Lung (tissue), 12 donors: Measurements from ENCODE around the gene AADAT. TPM values are rescaled to one million over a fixed set of nuclear protein-coding genes. Genes with fewer than 3 reads are reported as not detected.

ENCODE experiments used
- ATAC-seq: fragments of 200-7000 bp; cut with Tn5 transposase; one replicate; pipeline ENCODE4 v1.9.1; 2020; ENCODE audit warnings: moderate number of reproducible peaks; ENCODE audit not compliant: insufficient read depth, low FRiP score
- DNase-seq, 3 donors: peaks; one replicate each; pipeline ENCODE4 v3.0.0-alpha.2; 2013 to 2017
- H3K27ac ChIP-seq, 2 donors: one replicate each; pipeline ENCODE4 v1.5.1; 2013; ENCODE audit warnings: mild to moderate bottlenecking in 2 of 2, moderate library complexity in 2 of 2, control low read depth in 1 of 2, inconsistent platforms in 1 of 2, low read depth in 1 of 2, low read length in 1 of 2
- H3K27me3 ChIP-seq, 3 donors: one replicate each; pipeline ENCODE4 v1.5.1; 2013; ENCODE audit warnings: low read length in 2 of 3; ENCODE audit not compliant: control insufficient read depth in 3 of 3, insufficient read depth in 3 of 3
- H3K36me3 ChIP-seq, 4 donors: one replicate each; pipeline ENCODE4 v1.5.1; 2013; ENCODE audit warnings: low read length in 4 of 4, mild to moderate bottlenecking in 1 of 4, moderate library complexity in 1 of 4; ENCODE audit not compliant: control insufficient read depth in 4 of 4, insufficient read depth in 4 of 4
- H3K4me1 ChIP-seq, 5 donors: one replicate each; pipeline ENCODE4 v1.5.1; 2013; ENCODE audit warnings: low read length in 5 of 5, mild to moderate bottlenecking in 2 of 5, moderate library complexity in 1 of 5; ENCODE audit not compliant: control insufficient read depth in 5 of 5, insufficient read depth in 5 of 5
- H3K4me3 ChIP-seq: one replicate; pipeline ENCODE4 v1.5.1; 2013; ENCODE audit warnings: mild to moderate bottlenecking, control low read depth, moderate library complexity
- H3K9ac ChIP-seq, 2 donors: one replicate each; pipeline ENCODE4 v1.5.1; 2013; ENCODE audit warnings: low read length in 2 of 2, control low read depth in 1 of 2; ENCODE audit not compliant: insufficient read depth in 1 of 2
- H3K9me3 ChIP-seq, 4 donors: one replicate each; pipeline ENCODE4 v1.5.1; 2013; ENCODE audit warnings: low read length in 3 of 4, mild to moderate bottlenecking in 1 of 4, moderate library complexity in 1 of 4; ENCODE audit not compliant: control insufficient read depth in 4 of 4, insufficient read depth in 3 of 4
- CTCF ChIP-seq: IDR thresholded peaks from 2 replicates; pipeline ENCODE4 v1.5.1; 2012; ENCODE audit warnings: mild to moderate bottlenecking; ENCODE audit errors: control extremely low read depth, extremely low read depth
- WGBS, 2 donors: extraction: QIAGEN DNeasy Blood & Tissue Kit; methylation state at CpG; one replicate each; pipeline ENCODE4 v1.1.7; 2013; 5-methylcytosine and 5-hydroxymethylcytosine counted together
- polyA plus RNA-seq, 2 donors: library from polyadenylated mRNA; stranded (reverse); fragments of 200-250 nt; gene quantifications; one replicate each; pipeline ENCODE4 v1.2.1, GENCODE V29; 2013
- total RNA-seq, 2 donors: library from RNA; depleted of rRNA in 1 of 2; stranded (reverse); fragments of >200 nt in 1 of 2; gene quantifications; one replicate each; pipeline ENCODE4 v1.2.1, GENCODE V29; 2014 to 2021
- donor health status: control.
- donor health status: control.
- donor health status: Bipolar disorder and iron deficiency.
- donor health status: healthy.
- donor health status: DM: yes; HTN: yes; CAD: no.

The AADAT gene
- total and polyA plus RNA-seq, 4 donors = 2.2 to 14.0 (median 6.8) TPM

- no peaks in the 10 kb centered on the region for H3K27me3 ChIP-seq
- H3K36me3 ChIP-seq = no peaks in the 10 kb centered on the region
- no peak for TF ChIP-seq CTCF
- DNase-seq = no peak
- peaks cover 0 to 2% (median 0%) of the 10 kb centered on the region in 5 donors for H3K4me1 ChIP-seq
- H3K4me3 ChIP-seq = no peak overlapping the region
- H3K9me3 ChIP-seq = no peaks in the 10 kb centered on the region
- H3K27ac ChIP-seq = no peak overlapping the region
- H3K9ac ChIP-seq = no peak overlapping the region
- WGBS, 2 donors = 93 to 94% methylated on average over 3 of the region's 3 CpGs
- no peak for ATAC-seq
Measured at GRCh38 chr4:170111546-170111945, 21.8 kb upstream of the AADAT start.

DNA sequence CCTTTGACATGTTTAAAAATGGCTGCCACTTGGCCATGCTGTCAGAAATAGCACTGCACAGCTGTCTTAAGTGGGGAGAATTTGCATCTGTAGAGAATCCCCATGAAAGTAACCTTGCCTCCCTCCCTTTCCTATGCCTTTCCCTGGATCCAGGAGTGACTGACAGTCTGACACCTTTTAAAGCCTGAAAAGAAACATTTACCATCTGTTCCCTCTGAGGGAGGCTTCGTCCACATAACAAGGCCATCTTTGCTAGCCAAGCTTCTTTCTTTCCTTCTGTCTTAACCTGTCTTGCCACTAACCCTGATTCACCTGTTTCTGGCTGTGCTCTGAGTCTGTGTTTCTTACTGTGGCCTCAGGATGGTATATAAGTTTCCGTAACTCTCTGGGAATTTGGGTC lies 21.3 kb upstream of the AADAT start:
- no peak overlapping the region for H3K9ac ChIP-seq
- 83 to 92% methylated on average over 2 of the region's 2 CpGs for WGBS, 2 donors
- DNase-seq = no peak

GRCh38 chr4:170110285-170110672 lies 20.5 kb upstream of the AADAT start:
- no peaks in the 10 kb centered on the region for H3K36me3 ChIP-seq

More for the DNA sequence above, 21.3 kb upstream of the AADAT start:
- Histone ChIP-seq H3K9me3 (no peaks in the 10 kb centered on the region), H3K27ac (no peak overlapping the region), H3K36me3 (no peaks in the 10 kb centered on the region), H3K27me3 (no peaks in the 10 kb centered on the region), H3K4me1 (peaks cover 0 to 2% (median 0%) of the 10 kb centered on the region in 5 donors), H3K4me3 (no peak overlapping the region)
- no peak for ATAC-seq
- no peak for TF ChIP-seq CTCF

More at GRCh38 chr4:170110285-170110672, 20.5 kb upstream of the AADAT start:
- peaks cover 0 to 2% (median 0%) of the 10 kb centered on the region in 5 donors for H3K4me1 ChIP-seq
- no peaks in the 10 kb centered on the region for H3K9me3 ChIP-seq
- TF ChIP-seq CTCF = no peak
- DNase-seq (no peak), ATAC-seq (no peak)
- no peak overlapping the region for H3K4me3 ChIP-seq
- H3K9ac ChIP-seq = no peak overlapping the region
- H3K27ac ChIP-seq = no peak overlapping the region
- WGBS, 2 donors = 66 to 72% methylated on average over 5 of the region's 5 CpGs
- H3K27me3 ChIP-seq = no peaks in the 10 kb centered on the region
